ENCODE results near the gene CCR7.
A peak's percentile ranks its signal among the peaks of the same experiment; 100 is the strongest.

The CCR7 gene
- total RNA-seq, result 145 to 412 (median 181) reads per million in 3 experiments

GRCh38 chr17:40564883-40565768 lies at the start of gene CCR7:
Gene CCR7 (minus strand): TSS chr17:40565472. CDS start chr17:40565409, 63 bp downstream.
- peak; percentile 86 for DNase-seq

- no peak for DNase-seq
Observed at GRCh38 chr17:40614431-40615067, 49.3 kb upstream of the CCR7 start.

DNA sequence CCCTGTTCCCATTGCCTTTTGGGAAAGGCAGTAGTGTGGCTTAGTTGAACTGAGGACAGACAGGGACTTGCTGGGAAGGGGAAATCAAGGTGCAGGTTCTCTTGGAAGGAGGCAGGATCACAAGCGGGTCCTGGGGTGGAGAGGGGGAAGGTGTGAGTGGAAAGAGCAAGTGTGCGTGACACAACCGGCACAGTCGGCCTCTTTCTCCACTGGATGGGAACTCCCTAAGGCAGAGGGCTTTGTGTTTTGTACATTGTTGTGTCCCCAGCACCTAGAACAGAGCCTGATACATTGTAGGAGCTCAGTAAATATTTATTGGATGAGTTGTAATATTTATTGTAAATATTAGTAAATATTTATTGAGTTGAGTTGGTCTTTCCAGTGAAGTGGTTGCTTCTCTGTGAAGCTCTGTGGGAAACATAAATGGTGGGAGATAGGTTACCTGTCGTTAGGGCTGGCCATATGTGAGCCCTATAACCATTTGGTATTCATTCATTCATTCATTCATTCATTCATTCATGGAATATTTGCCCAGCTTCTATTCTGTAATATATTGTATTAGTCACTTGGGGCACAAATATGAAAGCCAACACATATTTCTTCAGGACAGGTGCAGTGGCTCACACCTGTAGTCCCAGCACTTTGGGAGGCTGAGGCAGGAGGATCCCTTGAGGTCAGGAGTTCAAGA lies 48.3 kb upstream of the CCR7 start:
- DNase-seq, result no peak

- DNase-seq, result peak; percentile 92
Observed at GRCh38 chr17:40612599-40613244, 47.5 kb upstream of the CCR7 start.

GRCh38 chr17:40611840-40612474 lies 46.7 kb upstream of the CCR7 start:
- DNase-seq, result no peak

DNA sequence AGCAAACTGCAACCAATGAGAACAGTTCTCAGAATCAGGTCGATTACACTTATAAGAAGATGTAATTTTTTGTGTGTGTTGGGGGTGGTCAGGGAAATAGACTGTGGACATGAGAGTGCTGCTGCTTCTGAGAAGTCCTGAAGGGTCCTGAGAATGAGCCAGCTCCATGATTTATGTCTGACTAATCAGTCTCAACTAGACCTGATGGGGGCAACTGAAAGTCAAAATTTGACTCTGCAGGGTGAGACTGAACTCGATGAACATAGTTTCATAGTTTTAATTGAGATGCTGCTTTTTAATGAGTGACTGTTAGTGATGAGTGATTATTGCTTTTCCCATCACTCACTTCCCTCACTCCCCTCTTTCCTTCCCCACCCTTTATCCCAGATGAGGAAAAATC lies 45.1 kb upstream of the CCR7 start:
- DNase-seq, result no peak

DNA sequence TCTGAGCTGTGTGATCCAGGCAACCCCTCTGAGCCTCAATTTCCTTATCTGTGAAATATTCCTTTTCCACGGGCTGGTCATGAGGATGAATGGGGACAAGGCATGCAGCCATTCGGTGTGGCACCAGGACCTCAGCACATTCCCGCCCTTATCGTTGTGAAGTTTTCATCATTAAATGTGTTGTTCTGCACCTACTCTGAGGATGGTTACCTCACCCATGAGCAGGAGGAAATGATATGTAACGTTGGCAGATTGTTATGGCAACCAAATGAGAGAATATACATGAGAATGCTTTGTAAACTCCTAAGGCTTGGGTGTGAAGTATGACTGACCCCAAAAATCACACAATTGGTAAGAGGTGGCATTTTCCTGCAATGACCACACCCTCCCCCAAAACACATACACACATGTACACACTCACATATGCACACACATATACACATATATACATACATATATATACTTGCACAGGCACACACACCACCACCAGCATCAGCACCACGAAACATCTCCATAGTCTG lies 42.8 kb upstream of the CCR7 start:
- peak; percentile 86 for DNase-seq

GRCh38 chr17:40607641-40608040 lies 42.4 kb upstream of the CCR7 start:
- DNase-seq, result peak; percentile 67

- no peak for DNase-seq
Observed at GRCh38 chr17:40606548-40607353, 41.5 kb upstream of the CCR7 start.

DNA sequence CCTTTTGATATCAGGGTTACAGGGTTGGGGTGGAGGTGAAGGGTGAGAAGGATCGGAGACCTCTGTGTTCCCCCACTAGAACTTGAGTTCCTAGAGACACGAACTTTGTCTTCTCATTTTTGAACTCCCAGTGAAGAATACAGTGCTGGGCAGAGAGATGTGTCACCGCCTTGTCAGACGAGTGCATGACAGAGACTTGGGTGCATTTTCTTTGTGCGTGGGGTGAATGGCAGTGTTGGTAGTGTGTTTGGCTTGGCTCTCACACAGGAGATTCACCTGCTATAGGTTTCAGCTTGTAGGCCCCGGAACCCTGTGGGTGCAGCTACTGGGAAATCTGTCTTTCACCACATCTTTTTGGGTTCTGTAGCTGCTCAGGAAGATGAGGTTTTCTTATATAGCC lies 40.0 kb upstream of the CCR7 start:
- DNase-seq, result peak; percentile 68

GRCh38 chr17:40604327-40605080 lies 39.2 kb upstream of the CCR7 start:
- no peak for DNase-seq

DNA sequence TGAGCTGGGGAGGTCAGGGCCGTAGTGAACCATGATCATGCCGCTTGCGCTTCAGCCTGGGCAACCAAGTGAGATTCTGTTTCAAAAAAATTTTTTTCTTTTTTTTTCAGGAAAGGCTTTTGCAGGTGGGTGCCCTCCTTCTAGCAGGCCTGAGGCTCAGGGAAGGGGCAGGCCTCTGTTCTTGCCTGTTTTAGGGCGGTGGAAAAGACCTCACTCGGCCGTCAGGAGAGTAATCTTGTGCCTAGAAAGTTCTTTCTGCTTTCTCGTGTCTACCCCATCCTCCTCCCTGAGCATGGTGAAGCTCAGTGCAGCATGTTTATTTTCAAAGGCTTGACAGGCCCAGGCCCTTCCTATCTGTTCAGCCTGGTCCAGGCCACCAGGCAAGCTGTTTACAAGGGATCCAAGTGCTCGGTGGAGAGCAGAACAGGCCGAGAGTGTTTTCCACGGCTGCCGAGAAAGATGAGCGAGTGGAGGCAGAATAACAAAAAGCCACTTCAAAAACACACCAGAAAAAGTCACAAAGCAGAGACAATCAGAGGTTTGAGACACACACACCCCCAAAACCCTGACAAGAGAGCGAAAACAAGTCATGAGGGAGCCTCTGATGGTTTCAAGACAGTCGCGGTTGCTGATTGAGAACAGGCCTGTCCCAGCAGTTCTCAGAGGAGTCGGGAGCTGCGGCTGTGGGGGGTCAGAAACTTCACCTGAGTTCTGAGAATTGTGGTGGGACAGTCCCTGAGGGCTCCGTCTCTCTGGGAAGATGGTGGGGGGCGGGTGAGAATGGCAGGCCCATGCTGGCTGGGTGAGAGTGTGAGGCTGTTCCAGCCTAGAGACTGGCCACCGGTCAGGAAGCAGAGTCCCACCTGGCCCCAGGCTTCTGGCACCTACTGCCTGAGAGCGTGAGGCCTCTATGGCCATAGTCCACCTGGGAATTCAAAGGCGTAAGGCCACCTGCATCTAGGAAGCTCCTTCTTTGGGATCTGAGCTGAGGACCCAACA lies 37.5 kb upstream of the CCR7 start:
- peak; percentile 78 for DNase-seq

- no peak for DNase-seq
Observed at GRCh38 chr17:40600486-40601046, 35.3 kb upstream of the CCR7 start.

GRCh38 chr17:40599468-40599763 lies 34.1 kb upstream of the CCR7 start:
- DNase-seq, result no peak

DNA sequence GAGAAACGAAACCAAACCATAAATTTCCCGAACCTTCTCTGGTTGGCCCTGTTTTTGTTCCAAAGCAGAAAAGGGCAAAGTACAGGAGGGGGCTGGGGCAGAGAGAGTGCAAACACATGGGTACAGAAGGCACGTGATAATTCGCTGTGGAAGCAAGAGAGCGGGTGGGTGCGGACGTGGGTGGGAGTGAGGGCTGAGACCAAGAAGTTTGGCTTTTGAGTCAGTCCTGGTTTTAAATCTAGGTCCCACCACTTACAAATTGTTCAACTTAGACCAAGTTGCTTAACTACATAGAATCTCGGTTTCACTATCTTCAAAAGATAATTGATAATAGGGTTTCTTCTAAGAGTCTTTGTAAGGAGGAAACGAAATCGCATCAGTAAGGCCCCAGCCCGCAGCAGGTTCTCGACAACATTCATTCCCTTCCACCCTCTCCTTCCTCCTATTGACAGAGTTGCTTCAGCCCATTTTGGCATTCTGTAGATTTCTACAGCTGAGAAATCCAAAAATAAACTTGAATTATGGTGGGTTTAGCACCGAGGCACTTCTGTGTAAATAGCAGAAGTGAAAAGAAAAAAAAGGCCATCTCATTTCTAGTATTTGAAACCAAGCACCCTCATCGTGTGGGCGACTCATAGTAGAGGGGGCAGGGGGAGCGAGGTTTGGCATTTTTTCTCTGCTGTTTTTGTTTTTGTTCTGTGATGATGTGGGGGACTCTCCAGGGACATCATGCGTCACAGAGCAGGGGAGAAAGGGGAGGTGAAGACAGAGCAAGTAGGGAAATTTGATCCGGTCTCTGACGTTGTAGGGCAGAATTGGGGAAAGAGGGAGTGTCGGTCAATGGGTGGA lies 33.6 kb upstream of the CCR7 start:
- DNase-seq, result peak; percentile 82

DNA sequence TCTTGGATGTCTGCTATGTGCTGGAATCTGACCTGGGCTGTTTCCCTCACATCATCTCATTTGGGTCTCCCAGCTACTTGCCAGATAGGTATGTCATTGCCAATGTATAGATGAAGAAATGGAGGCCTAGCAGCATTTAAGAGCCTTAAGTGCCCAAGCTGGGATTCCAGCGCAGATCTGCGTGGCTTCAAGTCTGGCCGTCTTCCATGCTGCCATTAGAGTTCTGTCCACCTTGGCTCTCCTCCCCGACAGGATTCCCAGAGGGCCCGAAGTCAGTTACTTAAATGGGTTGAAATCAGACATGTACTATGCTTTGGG lies 33.0 kb upstream of the CCR7 start:
- no peak for DNase-seq

GRCh38 chr17:40597556-40598300 lies 32.5 kb upstream of the CCR7 start:
- DNase-seq, result no peak

DNA sequence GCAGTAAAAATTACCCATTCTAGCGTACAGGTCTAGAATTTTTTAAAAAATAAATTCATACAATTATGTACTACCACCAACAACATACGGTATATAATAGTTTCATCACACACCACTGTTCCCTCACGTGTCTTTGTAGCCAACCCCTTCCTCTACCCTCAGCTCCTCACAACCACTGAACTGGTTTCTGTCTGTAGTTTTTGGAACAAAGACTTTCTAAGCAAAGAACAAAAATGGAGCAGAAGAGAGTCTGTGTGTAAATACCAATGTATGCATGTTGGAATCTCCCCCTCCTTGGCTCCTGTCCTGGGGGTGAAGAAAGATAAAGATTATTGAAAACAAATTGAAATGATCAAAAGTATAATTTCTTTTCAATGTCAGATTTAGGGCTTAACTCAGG lies 31.9 kb upstream of the CCR7 start:
- no peak for DNase-seq

All from central memory CD4-positive, alpha-beta T cell (primary cell).